ENCODE data around the gene MAP6. TPM values are rescaled to one million over a fixed set of nuclear protein-coding genes. Genes with fewer than 3 reads are reported as not detected.

Gene MAP6
- total RNA-seq, 2 experiments from 2014 or later: not detected

DNA sequence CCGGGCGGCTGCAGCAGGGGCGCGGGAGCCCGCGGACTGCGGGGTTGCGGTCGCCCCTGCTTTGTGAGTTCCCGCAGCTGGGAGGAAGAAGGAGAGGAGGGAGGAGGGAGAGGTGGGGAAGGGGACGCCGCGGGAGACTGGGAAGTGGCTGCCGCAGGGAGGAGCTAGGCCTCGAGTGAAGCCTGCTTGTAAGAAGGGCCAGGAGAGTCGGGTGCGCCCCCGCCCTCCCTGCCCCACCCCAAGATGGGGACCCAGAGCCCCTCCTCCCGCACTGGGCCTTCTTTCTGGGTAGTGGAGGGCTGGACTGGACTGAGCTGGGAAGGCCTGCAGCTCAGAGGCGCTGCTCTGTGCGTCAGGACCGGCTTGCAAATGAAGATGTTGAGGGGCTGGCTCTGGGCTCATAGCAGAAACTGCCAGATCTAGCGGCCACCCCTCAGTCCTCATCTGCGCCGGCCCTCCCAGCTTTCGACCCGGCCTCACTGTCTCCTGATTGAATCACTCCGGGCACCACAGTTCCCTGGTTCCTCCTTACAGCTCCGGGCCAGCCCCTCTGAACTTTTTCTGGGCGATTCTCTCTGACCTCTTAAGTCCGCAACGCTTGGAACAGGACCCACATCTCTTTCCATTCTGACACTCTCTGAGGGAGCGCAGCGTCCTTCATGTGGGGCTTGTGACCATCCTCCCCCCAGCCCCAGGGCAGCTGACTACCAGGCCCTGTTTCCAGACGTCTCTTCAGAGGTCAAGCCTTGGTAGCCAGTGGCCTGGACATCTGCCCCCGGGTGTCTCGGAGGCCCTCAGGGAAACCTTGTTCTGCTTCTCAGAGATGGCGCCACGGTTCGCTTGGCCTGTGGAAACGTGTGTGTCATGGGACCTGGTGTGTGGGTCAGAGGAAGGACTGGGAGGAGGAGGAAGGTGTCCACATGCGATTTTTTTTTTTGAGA is 84.8 kb downstream of the MAP6 start:
- peak; percentile 32 for DNase-seq
- CTCF ChIA-PET: interaction anchor here (0.8 to 1.6 kb wide), 4 partner anchors 15 to 36 kb away, joined by 3 to 6 read pairs (median 4); no protein-coding TSS in a partner anchor
- H3K27ac Mint-ChIP-seq: no peak overlapping the region

DNA sequence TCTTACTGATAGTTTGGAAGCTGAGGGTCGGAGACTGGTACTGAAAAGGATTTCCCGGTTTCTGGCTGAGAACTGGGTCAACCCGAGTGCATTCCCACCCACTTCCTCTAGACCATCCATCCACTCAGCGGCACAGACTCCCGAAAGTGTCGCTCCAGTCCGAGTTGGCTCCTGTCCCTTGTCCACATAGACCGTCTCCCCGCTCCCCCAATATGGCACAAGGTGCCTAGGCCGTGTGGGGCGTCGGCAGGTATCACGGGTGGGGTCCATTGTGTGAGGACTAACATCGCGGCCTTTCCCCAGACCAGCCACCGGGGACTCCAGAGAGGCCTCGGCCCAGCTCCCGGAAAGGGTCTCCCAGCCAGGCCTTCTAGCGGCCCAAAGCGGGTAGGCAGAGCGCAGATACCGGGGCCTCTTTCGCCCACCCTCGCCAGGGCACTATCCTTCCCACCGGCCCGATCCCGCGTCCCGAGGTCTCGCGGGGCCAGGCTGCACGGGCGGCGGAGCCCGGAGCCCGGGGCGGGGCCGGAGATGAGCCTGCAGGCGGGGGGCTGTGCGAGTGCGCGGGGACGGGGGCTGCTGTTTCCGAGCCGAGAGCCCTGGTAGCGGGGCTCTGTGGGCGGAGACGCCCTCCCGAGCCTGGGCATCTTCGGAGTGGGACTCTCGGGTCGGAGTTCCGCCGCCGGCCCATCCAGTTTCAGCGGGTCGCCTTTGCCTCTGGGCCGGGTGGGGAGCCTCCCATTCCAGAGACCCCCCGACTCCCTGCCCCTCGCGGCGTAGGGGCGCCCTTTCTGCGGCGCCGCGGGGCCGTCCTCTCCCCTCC is 85.7 kb downstream of the MAP6 start:
- intact Hi-C loops (cut with micrococcal nuclease): loop anchor here (1.0 to 5.0 kb wide), 3 partner anchors 21 to 184 kb away; partner anchors contain the start of genes DGAT2 and SERPINH1
- no peaks in the 10 kb centered on the region for H3K9me3 Mint-ChIP-seq
- H3K27me3 Mint-ChIP-seq (ENCODE audit: low read depth): no peaks in the 10 kb centered on the region
- H3K4me3 Mint-ChIP-seq: peak overlapping the region; percentile 72
- H3K4me1 Mint-ChIP-seq (ENCODE audit: low read depth): peaks cover 13% of the 10 kb centered on the region
- CTCF ChIA-PET: interaction anchor here (0.6 to 1.2 kb wide), 2 partner anchors 21 to 45 kb away, joined by 3 to 8 read pairs; no protein-coding TSS in a partner anchor
- peak; percentile 68 for DNase-seq
- H3K27ac Mint-ChIP-seq: peak overlapping the region; percentile 64
- no peaks in the 10 kb centered on the region for H3K36me3 Mint-ChIP-seq (ENCODE audit: low read depth)

More for the DNA sequence above, 84.8 kb downstream of the MAP6 start:
- intact Hi-C loops (cut with micrococcal nuclease): loop anchor here (5.0 kb wide), 1 partner anchor 183 kb away; the partner anchor contains the start of gene DGAT2
- peak overlapping the region; percentile 65 for H3K4me3 Mint-ChIP-seq
- H3K9me3 Mint-ChIP-seq: no peaks in the 10 kb centered on the region
- peaks cover 13% of the 10 kb centered on the region for H3K4me1 Mint-ChIP-seq (ENCODE audit: low read depth)
- H3K27me3 Mint-ChIP-seq (ENCODE audit: low read depth): no peaks in the 10 kb centered on the region
- no peaks in the 10 kb centered on the region for H3K36me3 Mint-ChIP-seq (ENCODE audit: low read depth)

DNA sequence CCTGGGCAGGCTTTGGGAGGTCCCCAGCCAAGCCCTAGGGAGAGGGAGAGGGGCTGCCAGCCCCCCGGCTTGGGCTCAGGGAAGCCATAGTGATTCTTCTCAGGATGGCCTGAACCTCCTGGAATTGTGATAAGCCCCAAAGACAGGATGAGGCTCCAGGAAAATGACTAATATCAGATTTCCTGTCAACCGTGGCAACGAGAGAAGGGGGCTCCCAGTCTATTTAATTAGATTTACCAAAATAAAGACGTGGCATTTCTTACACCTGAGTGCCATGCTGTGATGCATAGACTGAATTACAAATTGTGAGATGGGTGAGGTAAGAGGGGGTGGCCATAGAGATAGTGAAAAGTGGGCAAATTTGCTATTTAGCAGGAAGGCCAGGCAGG is 86.3 kb downstream of the MAP6 start:
- Mint-ChIP-seq H3K36me3 (ENCODE audit: low read depth) (no peaks in the 10 kb centered on the region), H3K9me3 (no peaks in the 10 kb centered on the region), H3K4me1 (ENCODE audit: low read depth) (peaks cover 13% of the 10 kb centered on the region), H3K27ac (peak overlapping the region; percentile 64), H3K27me3 (ENCODE audit: low read depth) (no peaks in the 10 kb centered on the region), H3K4me3 (peak overlapping the region; percentile 72)
- intact Hi-C loops (cut with micrococcal nuclease): loop anchor here (1.0 to 5.0 kb wide), 3 partner anchors 20 to 185 kb away; partner anchors contain the start of genes DGAT2 and SERPINH1
- CTCF ChIA-PET: interaction anchor here (0.6 kb wide), 1 partner anchor 44 kb away, joined by 8 read pairs; no protein-coding TSS in a partner anchor
- DNase-seq: peak; percentile 44

DNA sequence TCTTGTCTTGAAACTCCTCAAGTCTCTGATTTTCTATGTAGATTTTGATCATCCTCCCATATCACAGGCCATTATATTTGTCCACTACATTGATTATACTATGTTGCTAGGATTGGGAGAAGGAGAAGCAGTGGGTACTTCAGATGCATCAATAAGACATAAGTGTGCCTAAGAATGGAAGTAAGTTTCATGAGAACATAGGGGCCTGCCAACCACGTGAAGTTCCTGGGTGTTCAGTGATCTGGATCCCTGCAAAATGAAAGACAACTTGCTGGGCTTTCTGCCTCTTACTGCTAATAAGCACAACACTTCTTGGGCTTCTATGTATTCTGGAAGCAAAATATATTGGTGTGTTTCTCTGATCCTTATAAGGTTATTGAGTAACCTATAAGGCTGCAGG is 89.0 kb downstream of the MAP6 start:
- H3K4me1 Mint-ChIP-seq (ENCODE audit: low read depth): peaks cover 18% of the 10 kb centered on the region
- DNase-seq: no peak
- H3K27me3 Mint-ChIP-seq (ENCODE audit: low read depth): peaks cover 2% of the 10 kb centered on the region
- H3K36me3 Mint-ChIP-seq (ENCODE audit: low read depth): no peaks in the 10 kb centered on the region
- no peak overlapping the region for H3K4me3 Mint-ChIP-seq
- H3K9me3 Mint-ChIP-seq: no peaks in the 10 kb centered on the region
- intact Hi-C loops (cut with micrococcal nuclease): loop anchor here (5.0 kb wide), 2 partner anchors 133 to 187 kb away; partner anchors contain the start of gene DGAT2
- H3K27ac Mint-ChIP-seq: no peak overlapping the region
- CTCF ChIA-PET: no interaction called here

DNA sequence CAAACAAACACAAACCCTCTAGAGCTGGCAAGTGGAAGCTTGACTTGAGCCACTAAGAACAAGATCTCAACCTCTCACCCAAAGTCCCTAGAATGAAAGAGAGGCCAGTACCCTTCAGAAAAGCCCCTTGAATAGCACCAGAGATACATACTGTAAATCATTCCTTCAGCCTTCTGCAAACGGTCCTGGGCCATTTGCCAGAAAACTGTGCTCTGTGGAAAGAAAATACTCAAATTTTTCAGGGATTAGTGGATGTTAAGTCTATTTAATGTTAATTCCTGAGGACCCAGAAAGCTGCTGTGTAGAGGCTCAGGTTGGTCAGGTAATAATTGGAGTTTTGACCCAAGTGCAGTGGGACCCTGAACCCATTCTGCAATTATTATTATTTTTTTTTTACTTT is 89.9 kb downstream of the MAP6 start:
- CTCF ChIA-PET: interaction anchor here (1.8 to 3.2 kb wide), 4 partner anchors 10 to 135 kb away, joined by 7 to 12 read pairs (median 10); no protein-coding TSS in a partner anchor
- no peak for DNase-seq

DNA sequence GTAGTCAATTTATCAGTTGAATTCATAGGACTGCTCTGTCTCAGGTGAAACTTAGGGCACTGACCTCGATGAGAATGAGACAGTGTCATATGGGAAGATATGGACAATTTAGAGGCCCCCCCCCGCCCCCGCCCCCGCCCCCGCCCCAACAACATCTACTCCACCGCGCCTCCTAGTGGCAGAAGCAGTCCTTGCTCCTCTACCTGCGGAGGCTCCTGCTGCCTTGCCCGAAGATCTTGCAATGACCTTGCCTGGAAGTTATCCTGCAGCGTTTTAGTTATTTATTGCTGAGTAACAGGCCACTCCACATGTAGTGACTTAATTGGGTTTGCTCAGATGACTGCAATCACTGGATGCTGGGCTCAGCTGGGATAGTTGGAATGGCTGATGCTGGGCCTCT is 91.6 kb downstream of the MAP6 start:
- intact Hi-C loops (cut with micrococcal nuclease): loop anchor here (1.0 to 5.0 kb wide), 3 partner anchors 15 to 130 kb away; partner anchors contain the start of gene SERPINH1
- Mint-ChIP-seq H3K4me3 (no peak overlapping the region), H3K27ac (no peak overlapping the region), H3K9me3 (no peaks in the 10 kb centered on the region), H3K27me3 (ENCODE audit: low read depth) (peaks cover 2% of the 10 kb centered on the region), H3K36me3 (ENCODE audit: low read depth) (peaks cover 2% of the 10 kb centered on the region), H3K4me1 (ENCODE audit: low read depth) (peaks cover 9% of the 10 kb centered on the region)
- CTCF ChIA-PET: interaction anchor here (0.6 to 3.2 kb wide), 13 partner anchors 8 to 248 kb away, joined by 3 to 15 read pairs (median 5); no protein-coding TSS in a partner anchor
- peak; percentile 72 for DNase-seq

More for the DNA sequence above, 89.9 kb downstream of the MAP6 start:
- intact Hi-C loops (cut with micrococcal nuclease): loop anchor here (5.0 kb wide), 1 partner anchor 132 kb away; no protein-coding TSS in a partner anchor
- H3K4me3 Mint-ChIP-seq: no peak overlapping the region
- H3K36me3 Mint-ChIP-seq (ENCODE audit: low read depth): no peaks in the 10 kb centered on the region
- H3K27me3 Mint-ChIP-seq (ENCODE audit: low read depth): peaks cover 2% of the 10 kb centered on the region
- H3K4me1 Mint-ChIP-seq (ENCODE audit: low read depth): peaks cover 18% of the 10 kb centered on the region
- no peak overlapping the region for H3K27ac Mint-ChIP-seq
- no peaks in the 10 kb centered on the region for H3K9me3 Mint-ChIP-seq

DNA sequence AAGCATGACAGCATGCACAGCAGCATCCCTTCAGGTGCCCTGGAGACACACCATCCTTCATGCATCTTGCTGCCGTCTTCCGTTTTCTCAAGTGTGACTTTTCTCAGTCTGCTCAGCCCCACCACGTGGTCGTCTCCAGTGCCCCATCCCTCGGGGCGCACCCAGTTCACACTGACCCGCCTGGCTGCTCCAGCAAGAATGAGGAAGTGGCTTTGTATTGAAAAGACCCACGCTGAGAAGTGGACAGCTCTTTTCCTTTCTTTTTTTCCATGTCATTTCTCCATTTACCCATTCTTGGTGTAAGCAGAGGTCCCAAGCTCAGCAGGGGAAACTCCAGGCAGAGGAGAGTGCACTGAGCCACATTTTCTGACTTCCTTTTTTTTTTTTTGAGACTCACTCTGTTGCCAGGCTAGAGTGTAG is 92.3 kb downstream of the MAP6 start:
- Mint-ChIP-seq H3K4me1 (ENCODE audit: low read depth) (peaks cover 6% of the 10 kb centered on the region), H3K36me3 (ENCODE audit: low read depth) (peaks cover 2% of the 10 kb centered on the region), H3K27me3 (ENCODE audit: low read depth) (peaks cover 2% of the 10 kb centered on the region), H3K4me3 (no peak overlapping the region), H3K9me3 (no peaks in the 10 kb centered on the region), H3K27ac (no peak overlapping the region)
- CTCF ChIA-PET: interaction anchor here (0.6 to 3.2 kb wide), 15 partner anchors 8 to 764 kb away, joined by 3 to 15 read pairs (median 5); partner anchors contain the start of gene SERPINH1
- intact Hi-C loops (cut with micrococcal nuclease): loop anchor here (5.0 kb wide), 1 partner anchor 129 kb away; no protein-coding TSS in a partner anchor
- no peak for DNase-seq

DNA sequence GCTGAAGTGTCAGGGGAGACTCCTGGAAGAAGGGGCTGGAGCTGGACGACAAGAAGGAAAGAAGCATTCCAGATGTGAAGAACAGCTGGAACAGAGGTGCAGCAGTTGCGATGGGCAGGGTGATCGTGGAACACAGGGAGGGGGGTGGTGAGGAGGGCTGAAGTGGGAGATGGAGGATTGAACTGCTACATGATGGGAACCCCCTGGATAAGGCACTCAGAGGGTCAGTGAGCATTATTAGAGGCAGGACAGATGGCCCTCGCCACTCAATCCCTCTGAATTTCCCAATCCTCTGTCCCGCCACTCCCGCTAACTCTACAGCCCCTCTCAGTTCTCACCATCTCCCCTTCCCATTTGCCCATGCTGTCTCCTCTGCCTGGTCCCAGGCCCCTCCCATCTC is 92.8 kb downstream of the MAP6 start:
- Mint-ChIP-seq H3K4me1 (ENCODE audit: low read depth) (peaks cover 6% of the 10 kb centered on the region), H3K36me3 (ENCODE audit: low read depth) (peaks cover 2% of the 10 kb centered on the region), H3K9me3 (no peaks in the 10 kb centered on the region), H3K27me3 (ENCODE audit: low read depth) (peaks cover 2% of the 10 kb centered on the region), H3K4me3 (no peak overlapping the region), H3K27ac (no peak overlapping the region)
- intact Hi-C loops (cut with micrococcal nuclease): loop anchor here (5.0 kb wide), 1 partner anchor 129 kb away; no protein-coding TSS in a partner anchor
- DNase-seq: no peak
- CTCF ChIA-PET: interaction anchor here (0.6 to 3.2 kb wide), 15 partner anchors 7 to 764 kb away, joined by 3 to 15 read pairs (median 5); partner anchors contain the start of gene SERPINH1

DNA sequence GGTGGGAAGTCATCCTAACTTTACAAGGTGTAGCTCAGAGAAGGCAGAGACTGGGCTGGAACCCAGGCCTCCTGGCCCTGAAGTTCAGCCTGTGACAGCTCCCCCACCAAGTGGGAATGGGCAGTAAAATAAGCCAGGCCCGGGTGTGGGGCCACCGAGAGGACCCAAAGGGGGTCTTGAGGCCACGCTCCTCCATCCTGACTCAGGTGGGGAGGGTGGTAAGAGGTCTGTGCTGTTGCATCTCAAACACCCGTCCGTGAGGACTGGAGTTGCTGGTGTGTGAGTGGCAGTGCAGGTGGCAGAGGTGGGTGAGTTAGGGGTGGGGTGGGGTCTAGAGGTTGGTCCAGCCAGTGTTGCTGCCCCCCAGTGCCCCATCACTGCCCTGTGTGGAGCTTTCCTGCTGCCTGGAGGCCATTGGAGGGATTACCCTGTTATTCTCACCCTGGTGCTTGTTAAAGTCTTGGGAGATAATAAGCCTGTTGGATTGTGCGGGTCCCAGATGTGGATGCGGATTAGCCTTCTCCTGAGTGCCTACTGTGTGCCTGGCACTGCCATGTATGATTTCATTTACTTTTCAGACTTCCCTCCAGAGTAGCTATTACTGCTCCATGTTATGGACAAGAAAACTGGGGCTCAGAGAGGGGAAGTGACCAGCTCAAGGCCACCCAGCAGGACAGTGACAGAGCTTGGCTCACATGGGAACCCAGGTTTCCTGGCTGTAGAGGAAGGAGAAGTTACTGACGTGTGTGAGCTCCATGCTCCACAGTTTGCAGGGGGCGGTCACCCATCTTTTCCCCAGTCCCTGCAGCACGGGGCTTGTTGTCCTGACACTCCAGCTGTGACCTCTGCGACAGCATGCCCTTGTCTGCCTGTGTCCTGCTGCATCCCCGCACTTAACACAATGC is 93.9 kb downstream of the MAP6 start:
- no peaks in the 10 kb centered on the region for H3K9me3 Mint-ChIP-seq
- H3K27me3 Mint-ChIP-seq (ENCODE audit: low read depth): peaks cover 2% of the 10 kb centered on the region
- CTCF ChIA-PET: interaction anchor here (0.7 to 1.5 kb wide), 6 partner anchors 9 to 129 kb away, joined by 3 to 6 read pairs (median 3); partner anchors contain the start of gene SERPINH1
- peaks cover 5% of the 10 kb centered on the region for H3K36me3 Mint-ChIP-seq (ENCODE audit: low read depth)
- H3K4me1 Mint-ChIP-seq (ENCODE audit: low read depth): peaks cover 6% of the 10 kb centered on the region
- DNase-seq: no peak
- H3K4me3 Mint-ChIP-seq: no peak overlapping the region
- intact Hi-C loops (cut with micrococcal nuclease): loop anchor here (5.0 kb wide), 1 partner anchor 128 kb away; no protein-coding TSS in a partner anchor
- no peak overlapping the region for H3K27ac Mint-ChIP-seq

DNA sequence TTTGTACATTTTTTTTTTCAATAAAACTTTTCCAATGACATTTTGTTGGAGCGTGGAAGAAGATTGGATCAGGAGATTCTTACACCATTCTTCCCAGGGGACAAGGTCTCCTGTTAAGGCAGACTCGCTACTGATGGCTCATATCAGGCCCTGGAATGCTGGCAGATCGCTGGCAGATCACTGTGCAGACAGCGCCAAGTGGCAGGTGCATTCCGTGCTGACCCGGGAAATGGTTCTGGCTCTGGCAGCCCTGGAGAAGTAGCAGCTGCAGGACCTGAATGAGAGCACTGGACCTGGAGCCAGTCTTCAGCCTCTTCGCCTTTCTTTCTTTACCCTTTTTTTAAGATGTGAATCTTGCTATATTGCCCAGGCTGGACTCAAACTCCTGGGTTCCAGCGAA is 96.1 kb downstream of the MAP6 start:
- no peaks in the 10 kb centered on the region for H3K9me3 Mint-ChIP-seq
- intact Hi-C loops (cut with micrococcal nuclease): no loop called here
- DNase-seq: no peak
- peaks cover 7% of the 10 kb centered on the region for H3K36me3 Mint-ChIP-seq (ENCODE audit: low read depth)
- peaks cover 2% of the 10 kb centered on the region for H3K27me3 Mint-ChIP-seq (ENCODE audit: low read depth)
- CTCF ChIA-PET: interaction anchor here (1.2 to 1.5 kb wide), 2 partner anchors 24 to 27 kb away, joined by 3 to 6 read pairs; no protein-coding TSS in a partner anchor
- no peak overlapping the region for H3K4me3 Mint-ChIP-seq
- H3K4me1 Mint-ChIP-seq (ENCODE audit: low read depth): peaks cover 6% of the 10 kb centered on the region
- no peak overlapping the region for H3K27ac Mint-ChIP-seq

Measured in activated naive CD4-positive, alpha-beta T cell treated with anti-CD3 and anti-CD28 coated beads for 36 hours (primary cell).